GM23338 (cell line): ENCODE results near the gene ASB8.

Experiments used
- CREB1 ChIP-seq: fragments of 250-450 bp; sonication (Bioruptor Pico); IDR thresholded peaks from 2 replicates; pipeline ENCODE4 v1.5.0; 2020; ENCODE audit warnings: low read depth, mild to moderate bottlenecking, moderate library complexity
- EZH2 ChIP-seq: fragments of 200-600 bp; sonication (generic); IDR thresholded peaks from one replicate; pipeline ENCODE4 v1.8.0; 2017; ENCODE audit warnings: antibody characterized with exemption, mild to moderate bottlenecking, low read depth; ENCODE audit not compliant: unreplicated experiment
- EZH2phosphoT487 ChIP-seq: fragments of 200-600 bp; sonication (generic); IDR thresholded peaks from one replicate; pipeline ENCODE4 v1.8.1; 2018; ENCODE audit warnings: antibody characterized with exemption; ENCODE audit not compliant: unreplicated experiment
- JUNB ChIP-seq: IDR thresholded peaks from one replicate; pipeline ENCODE4 v1.6.1; 2016; ENCODE audit warnings: antibody characterized with exemption; ENCODE audit not compliant: unreplicated experiment
- POLR2AphosphoS5 ChIP-seq: IDR thresholded peaks from 2 replicates; pipeline ENCODE4 v1.6.1; 2016; ENCODE audit warnings: antibody characterized with exemption, low read depth
- STAT1 ChIP-seq: IDR thresholded peaks from one replicate; pipeline ENCODE4 v1.6.1; 2016; ENCODE audit warnings: antibody characterized with exemption; ENCODE audit not compliant: unreplicated experiment
- ZNF114 ChIP-seq: fragments of 250-450 bp; sonication (Bioruptor Pico); IDR thresholded peaks from 2 replicates; pipeline ENCODE4 v1.5.0; 2020; ENCODE audit warnings: mild to moderate bottlenecking, moderate library complexity
- TF ChIP-seq, protein P1 (sequence below), 2 experiments: fragments of 200-600 bp in 1 of 2; sonication (generic) in 1 of 2; conservative IDR thresholded peaks; 2 replicates each; pipeline versions ENCODE4 v1.5.1 to v1.6.1; 2016 to 2017; ENCODE audit warnings: antibody characterized with exemption in 2 of 2, low read depth in 2 of 2, mild to moderate bottlenecking in 2 of 2, moderate library complexity in 1 of 2
- TF ChIP-seq, protein P2 (sequence below): IDR thresholded peaks from 2 replicates; pipeline ENCODE4 v1.6.1; 2016; ENCODE audit warnings: antibody characterized with exemption
- TF ChIP-seq, protein P3 (sequence below): IDR thresholded peaks from one replicate; pipeline ENCODE4 v1.6.1; 2018; ENCODE audit warnings: antibody characterized with exemption; ENCODE audit not compliant: unreplicated experiment

- TF ChIP-seq CREB1 (CRISPR knock-in tag) (no peak), EZH2 (no peak), POLR2AphosphoS5 (no peak), EZH2phosphoT487 (no peak), ZNF114 (CRISPR knock-in tag) (no peak), STAT1 (no peak), JUNB (no peak)
- TF ChIP-seq, protein P1, sequence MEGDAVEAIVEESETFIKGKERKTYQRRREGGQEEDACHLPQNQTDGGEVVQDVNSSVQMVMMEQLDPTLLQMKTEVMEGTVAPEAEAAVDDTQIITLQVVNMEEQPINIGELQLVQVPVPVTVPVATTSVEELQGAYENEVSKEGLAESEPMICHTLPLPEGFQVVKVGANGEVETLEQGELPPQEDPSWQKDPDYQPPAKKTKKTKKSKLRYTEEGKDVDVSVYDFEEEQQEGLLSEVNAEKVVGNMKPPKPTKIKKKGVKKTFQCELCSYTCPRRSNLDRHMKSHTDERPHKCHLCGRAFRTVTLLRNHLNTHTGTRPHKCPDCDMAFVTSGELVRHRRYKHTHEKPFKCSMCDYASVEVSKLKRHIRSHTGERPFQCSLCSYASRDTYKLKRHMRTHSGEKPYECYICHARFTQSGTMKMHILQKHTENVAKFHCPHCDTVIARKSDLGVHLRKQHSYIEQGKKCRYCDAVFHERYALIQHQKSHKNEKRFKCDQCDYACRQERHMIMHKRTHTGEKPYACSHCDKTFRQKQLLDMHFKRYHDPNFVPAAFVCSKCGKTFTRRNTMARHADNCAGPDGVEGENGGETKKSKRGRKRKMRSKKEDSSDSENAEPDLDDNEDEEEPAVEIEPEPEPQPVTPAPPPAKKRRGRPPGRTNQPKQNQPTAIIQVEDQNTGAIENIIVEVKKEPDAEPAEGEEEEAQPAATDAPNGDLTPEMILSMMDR (conservative IDR thresholded peaks at IDR 0.05; ENCODE audit: low read depth in 2 of 2), result no peak
- TF ChIP-seq, protein P2, sequence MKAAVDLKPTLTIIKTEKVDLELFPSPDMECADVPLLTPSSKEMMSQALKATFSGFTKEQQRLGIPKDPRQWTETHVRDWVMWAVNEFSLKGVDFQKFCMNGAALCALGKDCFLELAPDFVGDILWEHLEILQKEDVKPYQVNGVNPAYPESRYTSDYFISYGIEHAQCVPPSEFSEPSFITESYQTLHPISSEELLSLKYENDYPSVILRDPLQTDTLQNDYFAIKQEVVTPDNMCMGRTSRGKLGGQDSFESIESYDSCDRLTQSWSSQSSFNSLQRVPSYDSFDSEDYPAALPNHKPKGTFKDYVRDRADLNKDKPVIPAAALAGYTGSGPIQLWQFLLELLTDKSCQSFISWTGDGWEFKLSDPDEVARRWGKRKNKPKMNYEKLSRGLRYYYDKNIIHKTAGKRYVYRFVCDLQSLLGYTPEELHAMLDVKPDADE, result no peak
- TF ChIP-seq, protein P3, sequence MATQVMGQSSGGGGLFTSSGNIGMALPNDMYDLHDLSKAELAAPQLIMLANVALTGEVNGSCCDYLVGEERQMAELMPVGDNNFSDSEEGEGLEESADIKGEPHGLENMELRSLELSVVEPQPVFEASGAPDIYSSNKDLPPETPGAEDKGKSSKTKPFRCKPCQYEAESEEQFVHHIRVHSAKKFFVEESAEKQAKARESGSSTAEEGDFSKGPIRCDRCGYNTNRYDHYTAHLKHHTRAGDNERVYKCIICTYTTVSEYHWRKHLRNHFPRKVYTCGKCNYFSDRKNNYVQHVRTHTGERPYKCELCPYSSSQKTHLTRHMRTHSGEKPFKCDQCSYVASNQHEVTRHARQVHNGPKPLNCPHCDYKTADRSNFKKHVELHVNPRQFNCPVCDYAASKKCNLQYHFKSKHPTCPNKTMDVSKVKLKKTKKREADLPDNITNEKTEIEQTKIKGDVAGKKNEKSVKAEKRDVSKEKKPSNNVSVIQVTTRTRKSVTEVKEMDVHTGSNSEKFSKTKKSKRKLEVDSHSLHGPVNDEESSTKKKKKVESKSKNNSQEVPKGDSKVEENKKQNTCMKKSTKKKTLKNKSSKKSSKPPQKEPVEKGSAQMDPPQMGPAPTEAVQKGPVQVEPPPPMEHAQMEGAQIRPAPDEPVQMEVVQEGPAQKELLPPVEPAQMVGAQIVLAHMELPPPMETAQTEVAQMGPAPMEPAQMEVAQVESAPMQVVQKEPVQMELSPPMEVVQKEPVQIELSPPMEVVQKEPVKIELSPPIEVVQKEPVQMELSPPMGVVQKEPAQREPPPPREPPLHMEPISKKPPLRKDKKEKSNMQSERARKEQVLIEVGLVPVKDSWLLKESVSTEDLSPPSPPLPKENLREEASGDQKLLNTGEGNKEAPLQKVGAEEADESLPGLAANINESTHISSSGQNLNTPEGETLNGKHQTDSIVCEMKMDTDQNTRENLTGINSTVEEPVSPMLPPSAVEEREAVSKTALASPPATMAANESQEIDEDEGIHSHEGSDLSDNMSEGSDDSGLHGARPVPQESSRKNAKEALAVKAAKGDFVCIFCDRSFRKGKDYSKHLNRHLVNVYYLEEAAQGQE, result no peak
Observed at GRCh38 chr12:48110691-48111311, 46.5 kb downstream of the ASB8 start.
